HFFc6 (cell line): ENCODE data around the gene CATSPERB. TPM values are rescaled to one million over a fixed set of nuclear protein-coding genes. Genes with fewer than 3 reads are reported as not detected.

Experiments
- DNase-seq: peaks from one replicate; pipeline ENCODE4 v3.0.0-alpha.2; 2018
- H3K27ac Mint-ChIP-seq: 2 replicates; pipeline ENCODE4 v1.8.0; 2020; ENCODE audit warnings: mild to moderate bottlenecking, mixed read lengths
- H3K27me3 Mint-ChIP-seq: 2 replicates; pipeline ENCODE4 v1.8.0; 2021; ENCODE audit warnings: mild to moderate bottlenecking, moderate library complexity, mixed read lengths; ENCODE audit not compliant: insufficient read depth
- H3K36me3 Mint-ChIP-seq: 2 replicates; pipeline ENCODE4 v1.8.0; 2021; ENCODE audit warnings: low read depth, mixed read lengths
- H3K4me1 Mint-ChIP-seq: 2 replicates; pipeline ENCODE4 v1.8.0; 2020; ENCODE audit warnings: low read depth, mixed read lengths
- H3K4me3 Mint-ChIP-seq: 2 replicates; pipeline ENCODE4 v1.8.0; 2020; ENCODE audit warnings: mild to moderate bottlenecking, moderate library complexity, mixed read lengths
- H3K9me3 Mint-ChIP-seq: 2 replicates; pipeline ENCODE4 v1.8.0; 2020; ENCODE audit warnings: mild to moderate bottlenecking, mixed read lengths
- CTCF ChIP-seq: fragments of 200-600 bp; sonication (generic); IDR thresholded peaks from 2 replicates; pipeline ENCODE4 v1.5.0; 2021; ENCODE audit warnings: antibody characterized with exemption, mild to moderate bottlenecking
- total RNA-seq, 6 experiments: library from RNA; stranded (reverse); fragmentation: NEBNext Ultra II Directional; extraction: Animal tissue kit (Norgen Biotek cat#: 25700); gene quantifications; 2 replicates in 1 of 6; 3 replicates in 5 of 6; pipeline ENCODE4 v1.2.3, GENCODE V29; 2021

Gene CATSPERB
- total RNA-seq, 6 experiments from 2014 or later = not detected

- H3K36me3 Mint-ChIP-seq = no peaks in the 10 kb centered on the region
- TF ChIP-seq CTCF = no peak
- no peak overlapping the region for H3K4me3 Mint-ChIP-seq
- H3K27ac Mint-ChIP-seq = no peak overlapping the region
- no peaks in the 10 kb centered on the region for H3K4me1 Mint-ChIP-seq
- H3K9me3 Mint-ChIP-seq = no peaks in the 10 kb centered on the region
- H3K27me3 Mint-ChIP-seq = no peaks in the 10 kb centered on the region
- no peak for DNase-seq
Measured at GRCh38 chr14:91770185-91770584, 38.3 kb upstream of the CATSPERB start.

- H3K27me3 Mint-ChIP-seq = peaks cover 1% of the 10 kb centered on the region; the same call in 1 of the 2 replicates
- H3K4me3 Mint-ChIP-seq = no peak overlapping the region
- DNase-seq = no peak
- peaks cover 9% of the 10 kb centered on the region; the same call in 1 of the 2 replicates for H3K9me3 Mint-ChIP-seq
- no peaks in the 10 kb centered on the region for H3K36me3 Mint-ChIP-seq
- H3K4me1 Mint-ChIP-seq = no peaks in the 10 kb centered on the region
- no peak for TF ChIP-seq CTCF
- H3K27ac Mint-ChIP-seq = no peak overlapping the region
Measured at GRCh38 chr14:91755570-91756295, 23.8 kb upstream of the CATSPERB start.

- H3K27ac Mint-ChIP-seq = no peak overlapping the region
- H3K27me3 Mint-ChIP-seq = peaks cover 1% of the 10 kb centered on the region; the same call in 1 of the 2 replicates
- no peak for TF ChIP-seq CTCF
- no peaks in the 10 kb centered on the region for H3K4me1 Mint-ChIP-seq
- H3K4me3 Mint-ChIP-seq = no peak overlapping the region
- H3K9me3 Mint-ChIP-seq = peaks cover under 1% of the 10 kb centered on the region; the same call in 1 of the 2 replicates
- H3K36me3 Mint-ChIP-seq = no peaks in the 10 kb centered on the region
- DNase-seq = no peak
Measured at GRCh38 chr14:91754819-91755218, 22.9 kb upstream of the CATSPERB start.

GRCh38 chr14:91754185-91754584 lies 22.3 kb upstream of the CATSPERB start:
- Mint-ChIP-seq H3K27ac (no peak overlapping the region), H3K27me3 (peaks cover 1% of the 10 kb centered on the region; the same call in 1 of the 2 replicates), H3K9me3 (no peaks in the 10 kb centered on the region), H3K4me1 (no peaks in the 10 kb centered on the region), H3K36me3 (no peaks in the 10 kb centered on the region), H3K4me3 (no peak overlapping the region)
- DNase-seq = no peak
- TF ChIP-seq CTCF = no peak

- DNase-seq = no peak
- Mint-ChIP-seq H3K27ac (no peak overlapping the region), H3K36me3 (no peaks in the 10 kb centered on the region)
Measured at GRCh38 chr14:91753501-91754128, 21.7 kb upstream of the CATSPERB start.

More at GRCh38 chr14:91753501-91754128, 21.7 kb upstream of the CATSPERB start:
- Mint-ChIP-seq H3K9me3 (no peaks in the 10 kb centered on the region), H3K4me3 (no peak overlapping the region), H3K27me3 (peaks cover 1% of the 10 kb centered on the region; the same call in 1 of the 2 replicates), H3K4me1 (no peaks in the 10 kb centered on the region)
- TF ChIP-seq CTCF = no peak
